ENCODE data around the gene SNAI3.
A peak's percentile ranks its signal among the peaks of the same experiment; 100 is the strongest.

The SNAI3 gene

GRCh38 chr16:88686439-88687253 lies at the start of gene SNAI3:
TSS of gene SNAI3 (minus strand) at chr16:88686507. CDS start at chr16:88686406, 101 bp downstream.
- no peaks in the 10 kb centered on the region; the same call in 1 of the 2 replicates for H3K4me1 ChIP-seq (ENCODE audit: insufficient read depth, low read length)
- no peaks in the 10 kb centered on the region for H3K9me3 ChIP-seq (ENCODE audit: control insufficient read depth, insufficient read depth, low read length)
- H3K36me3 ChIP-seq (ENCODE audit: insufficient read depth, low read length): no peaks in the 10 kb centered on the region
- H3K9ac ChIP-seq (ENCODE audit: low read depth, low read length): peak within 1 kb of the TSS; percentile 82

GRCh38 chr16:88736088-88736487 lies 49.8 kb upstream of the SNAI3 start:
- H3K4me1 ChIP-seq (ENCODE audit: insufficient read depth, low read length): no peaks in the 10 kb centered on the region; the same call in 1 of the 2 replicates

GRCh38 chr16:88735616-88736015 lies 49.3 kb upstream of the SNAI3 start:
- no peaks in the 10 kb centered on the region for H3K36me3 ChIP-seq (ENCODE audit: insufficient read depth, low read length)
- H3K9me3 ChIP-seq (ENCODE audit: control insufficient read depth, insufficient read depth, low read length): no peaks in the 10 kb centered on the region
- H3K4me1 ChIP-seq (ENCODE audit: insufficient read depth, low read length): no peaks in the 10 kb centered on the region; the same call in 1 of the 2 replicates
- H3K9ac ChIP-seq (ENCODE audit: low read depth, low read length): no peak overlapping the region

More at GRCh38 chr16:88736088-88736487, 49.8 kb upstream of the SNAI3 start:
- no peaks in the 10 kb centered on the region for H3K36me3 ChIP-seq (ENCODE audit: insufficient read depth, low read length)
- no peaks in the 10 kb centered on the region for H3K9me3 ChIP-seq (ENCODE audit: control insufficient read depth, insufficient read depth, low read length)
- H3K9ac ChIP-seq (ENCODE audit: low read depth, low read length): no peak overlapping the region

- H3K9ac ChIP-seq (ENCODE audit: low read depth, low read length): no peak overlapping the region
- no peaks in the 10 kb centered on the region for H3K36me3 ChIP-seq (ENCODE audit: insufficient read depth, low read length)
- no peaks in the 10 kb centered on the region for H3K9me3 ChIP-seq (ENCODE audit: control insufficient read depth, insufficient read depth, low read length)
- no peaks in the 10 kb centered on the region; the same call in 1 of the 2 replicates for H3K4me1 ChIP-seq (ENCODE audit: insufficient read depth, low read length)
Observed at GRCh38 chr16:88735121-88735520, 48.8 kb upstream of the SNAI3 start.

GRCh38 chr16:88734361-88734728 lies 48.0 kb upstream of the SNAI3 start:
- Histone ChIP-seq H3K36me3 (ENCODE audit: insufficient read depth, low read length) (no peaks in the 10 kb centered on the region), H3K9ac (ENCODE audit: low read depth, low read length) (no peak overlapping the region), H3K9me3 (ENCODE audit: control insufficient read depth, insufficient read depth, low read length) (no peaks in the 10 kb centered on the region), H3K4me1 (ENCODE audit: insufficient read depth, low read length) (no peaks in the 10 kb centered on the region; the same call in 1 of the 2 replicates)

GRCh38 chr16:88733630-88734360 lies 47.5 kb upstream of the SNAI3 start:
- H3K9me3 ChIP-seq (ENCODE audit: control insufficient read depth, insufficient read depth, low read length): no peaks in the 10 kb centered on the region
- H3K4me1 ChIP-seq (ENCODE audit: insufficient read depth, low read length): no peaks in the 10 kb centered on the region; the same call in 1 of the 2 replicates
- no peak overlapping the region for H3K9ac ChIP-seq (ENCODE audit: low read depth, low read length)
- no peaks in the 10 kb centered on the region for H3K36me3 ChIP-seq (ENCODE audit: insufficient read depth, low read length)

GRCh38 chr16:88732961-88733294 lies 46.6 kb upstream of the SNAI3 start:
- Histone ChIP-seq H3K36me3 (ENCODE audit: insufficient read depth, low read length) (no peaks in the 10 kb centered on the region), H3K9ac (ENCODE audit: low read depth, low read length) (no peak overlapping the region), H3K4me1 (ENCODE audit: insufficient read depth, low read length) (no peaks in the 10 kb centered on the region; the same call in 1 of the 2 replicates), H3K9me3 (ENCODE audit: control insufficient read depth, insufficient read depth, low read length) (no peaks in the 10 kb centered on the region)

GRCh38 chr16:88732172-88732960 lies 46.1 kb upstream of the SNAI3 start:
- H3K9ac ChIP-seq (ENCODE audit: low read depth, low read length): no peak overlapping the region
- H3K36me3 ChIP-seq (ENCODE audit: insufficient read depth, low read length): no peaks in the 10 kb centered on the region
- no peaks in the 10 kb centered on the region for H3K4me1 ChIP-seq (ENCODE audit: insufficient read depth, low read length)
- H3K9me3 ChIP-seq (ENCODE audit: control insufficient read depth, insufficient read depth, low read length): no peaks in the 10 kb centered on the region

GRCh38 chr16:88731699-88732098 lies 45.4 kb upstream of the SNAI3 start:
- no peaks in the 10 kb centered on the region for H3K4me1 ChIP-seq (ENCODE audit: insufficient read depth, low read length)

GRCh38 chr16:88730632-88731607 lies 44.6 kb upstream of the SNAI3 start:
- no peaks in the 10 kb centered on the region for H3K36me3 ChIP-seq (ENCODE audit: insufficient read depth, low read length)
- H3K4me1 ChIP-seq (ENCODE audit: insufficient read depth, low read length): no peaks in the 10 kb centered on the region
- no peak overlapping the region for H3K9ac ChIP-seq (ENCODE audit: low read depth, low read length)
- no peaks in the 10 kb centered on the region for H3K9me3 ChIP-seq (ENCODE audit: control insufficient read depth, insufficient read depth, low read length)

More at GRCh38 chr16:88731699-88732098, 45.4 kb upstream of the SNAI3 start:
- Histone ChIP-seq H3K36me3 (ENCODE audit: insufficient read depth, low read length) (no peaks in the 10 kb centered on the region), H3K9ac (ENCODE audit: low read depth, low read length) (no peak overlapping the region), H3K9me3 (ENCODE audit: control insufficient read depth, insufficient read depth, low read length) (no peaks in the 10 kb centered on the region)

- Histone ChIP-seq H3K9ac (ENCODE audit: low read depth, low read length) (no peak overlapping the region), H3K4me1 (ENCODE audit: insufficient read depth, low read length) (no peaks in the 10 kb centered on the region), H3K36me3 (ENCODE audit: insufficient read depth, low read length) (no peaks in the 10 kb centered on the region), H3K9me3 (ENCODE audit: control insufficient read depth, insufficient read depth, low read length) (no peaks in the 10 kb centered on the region)
Observed at GRCh38 chr16:88727871-88728270, 41.6 kb upstream of the SNAI3 start.

GRCh38 chr16:88726981-88727380 lies 40.7 kb upstream of the SNAI3 start:
- no peaks in the 10 kb centered on the region for H3K36me3 ChIP-seq (ENCODE audit: insufficient read depth, low read length)

GRCh38 chr16:88726408-88726749 lies 40.1 kb upstream of the SNAI3 start:
- Histone ChIP-seq H3K4me1 (ENCODE audit: insufficient read depth, low read length) (no peaks in the 10 kb centered on the region), H3K9ac (ENCODE audit: low read depth, low read length) (no peak overlapping the region), H3K9me3 (ENCODE audit: control insufficient read depth, insufficient read depth, low read length) (no peaks in the 10 kb centered on the region), H3K36me3 (ENCODE audit: insufficient read depth, low read length) (no peaks in the 10 kb centered on the region)

More at GRCh38 chr16:88726981-88727380, 40.7 kb upstream of the SNAI3 start:
- H3K4me1 ChIP-seq (ENCODE audit: insufficient read depth, low read length): no peaks in the 10 kb centered on the region
- H3K9ac ChIP-seq (ENCODE audit: low read depth, low read length): no peak overlapping the region
- H3K9me3 ChIP-seq (ENCODE audit: control insufficient read depth, insufficient read depth, low read length): no peaks in the 10 kb centered on the region
